HG02981 (cell line): Measurements from ENCODE around the gene RPL10.

Source experiments
- ATAC-seq: cut with Tn5 transposase; IDR thresholded peaks from one replicate; pipeline ENCODE4 v1.9.1; 2021; ENCODE audit warnings: mild to moderate bottlenecking, moderate library complexity; ENCODE audit not compliant: unreplicated experiment

The RPL10 gene

DNA sequence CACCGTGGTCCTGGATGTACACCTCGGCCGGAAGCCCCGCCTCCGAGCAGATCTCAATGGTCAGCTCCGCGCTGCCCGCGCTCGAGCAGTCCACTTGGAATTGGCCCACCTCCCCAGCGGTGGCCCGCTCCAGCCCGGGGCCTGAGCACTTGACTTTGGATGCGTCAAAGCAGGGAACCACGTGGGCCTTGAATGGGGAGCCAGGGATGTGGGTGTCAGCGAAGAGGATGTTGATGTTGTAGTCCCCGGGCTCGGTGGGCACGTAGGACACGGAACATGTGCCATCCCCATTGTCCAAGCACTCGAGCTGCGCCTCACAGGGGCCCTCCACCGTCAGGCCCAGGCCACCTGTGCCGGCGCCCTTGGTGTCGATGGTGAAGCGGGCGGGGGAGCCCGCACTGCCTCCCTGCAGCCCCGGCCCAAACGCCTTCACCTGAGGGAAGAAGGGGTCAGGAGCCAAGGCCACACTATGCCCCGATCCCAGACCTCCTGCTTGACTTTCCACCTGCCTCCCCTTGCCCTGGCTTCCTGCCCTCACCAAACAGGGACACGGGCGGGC lies 37.9 kb upstream of the RPL10 start:
- no peak for ATAC-seq

DNA sequence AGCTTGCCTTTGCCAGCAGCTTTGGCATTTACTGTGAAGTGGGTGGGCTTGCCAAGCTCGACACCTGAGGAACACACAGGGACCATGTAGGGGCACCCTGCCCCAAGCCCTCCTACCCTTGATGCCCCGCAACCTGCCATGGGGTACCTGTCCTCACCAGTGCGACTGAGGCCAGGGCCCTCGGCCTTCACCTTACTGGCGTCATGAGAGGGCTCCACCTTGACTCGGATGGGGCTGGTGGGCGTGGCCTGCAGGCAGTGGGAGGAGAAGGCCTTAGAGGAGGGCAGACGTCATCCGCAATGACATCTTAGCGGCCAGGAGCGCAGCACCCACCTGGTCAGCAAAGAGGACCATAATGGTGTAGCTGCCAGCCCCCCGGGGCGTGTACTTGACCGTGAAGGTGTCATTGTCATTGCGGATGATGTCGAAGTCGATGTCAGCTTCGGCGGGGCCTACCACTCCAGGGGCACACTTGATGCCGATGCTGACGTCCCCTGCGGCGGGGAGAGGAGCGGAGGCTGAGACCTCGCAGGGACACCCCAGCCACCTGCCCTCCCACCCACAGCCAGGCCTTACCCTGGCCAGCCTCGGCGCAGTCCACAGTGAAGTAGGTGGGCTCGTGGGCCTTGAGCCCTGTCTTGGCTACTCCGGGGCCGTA lies 36.0 kb upstream of the RPL10 start:
- no peak for ATAC-seq

DNA sequence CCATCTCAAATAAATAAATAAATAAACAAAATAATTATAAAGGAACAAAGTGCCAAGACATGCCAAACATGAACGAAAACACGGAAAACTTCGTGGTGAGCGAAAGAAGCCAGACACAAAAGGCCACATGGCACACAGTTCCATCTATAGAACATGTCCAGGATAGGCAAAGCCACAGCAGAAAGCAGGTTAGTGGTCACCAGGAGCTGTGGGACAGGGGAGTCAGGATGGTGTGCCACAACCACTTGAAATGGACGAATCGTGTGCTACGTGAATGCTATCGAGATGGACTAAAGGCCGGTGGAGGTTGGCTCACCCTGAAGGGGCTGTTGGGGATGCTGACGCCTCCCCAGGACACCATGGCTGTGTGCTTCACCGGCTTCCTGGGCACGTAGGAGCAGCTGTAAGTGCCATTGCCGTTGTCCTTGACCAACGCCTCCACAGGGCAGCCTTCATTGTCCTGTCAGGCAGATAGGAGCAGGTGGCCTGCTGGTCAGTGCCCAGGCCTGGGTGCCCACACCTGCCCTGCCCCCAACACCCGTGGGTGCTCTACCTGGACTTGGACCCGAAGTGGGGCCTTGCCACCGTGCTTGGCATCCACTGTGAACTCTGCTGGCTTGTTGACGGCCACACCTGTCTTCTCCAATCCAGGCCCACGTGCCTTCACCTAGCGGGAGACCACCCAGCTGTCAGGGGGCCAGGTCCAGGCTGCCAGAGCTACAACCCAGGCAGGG lies 34.3 kb upstream of the RPL10 start:
- ATAC-seq, result no peak

DNA sequence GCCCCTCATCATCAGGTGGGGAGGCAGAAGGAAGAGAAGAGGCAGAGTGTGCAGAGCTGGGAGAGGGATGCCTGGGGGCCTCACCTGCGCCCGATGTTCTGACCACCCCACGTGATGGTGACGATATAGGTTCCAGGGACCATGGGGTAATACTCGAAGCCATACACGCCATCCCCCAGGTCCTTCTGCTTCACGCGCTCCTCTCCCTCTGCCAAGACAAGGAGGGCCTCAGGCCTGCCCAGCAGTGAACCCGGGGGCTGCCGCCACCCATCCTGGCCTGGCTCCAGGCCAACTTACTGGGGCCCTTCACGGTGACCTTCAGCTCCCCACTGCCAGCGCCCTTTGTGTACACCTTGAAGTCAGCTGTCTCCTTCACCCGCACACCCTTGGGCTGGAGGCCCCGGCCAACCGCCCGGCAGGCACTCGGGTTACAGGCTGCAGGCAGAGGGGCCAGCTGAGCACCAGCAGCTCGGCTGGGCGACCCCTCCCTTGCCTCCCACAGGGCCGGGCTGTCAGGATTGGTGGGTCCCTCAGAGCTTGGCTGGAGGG lies 33.1 kb upstream of the RPL10 start:
- ATAC-seq, result no peak

DNA sequence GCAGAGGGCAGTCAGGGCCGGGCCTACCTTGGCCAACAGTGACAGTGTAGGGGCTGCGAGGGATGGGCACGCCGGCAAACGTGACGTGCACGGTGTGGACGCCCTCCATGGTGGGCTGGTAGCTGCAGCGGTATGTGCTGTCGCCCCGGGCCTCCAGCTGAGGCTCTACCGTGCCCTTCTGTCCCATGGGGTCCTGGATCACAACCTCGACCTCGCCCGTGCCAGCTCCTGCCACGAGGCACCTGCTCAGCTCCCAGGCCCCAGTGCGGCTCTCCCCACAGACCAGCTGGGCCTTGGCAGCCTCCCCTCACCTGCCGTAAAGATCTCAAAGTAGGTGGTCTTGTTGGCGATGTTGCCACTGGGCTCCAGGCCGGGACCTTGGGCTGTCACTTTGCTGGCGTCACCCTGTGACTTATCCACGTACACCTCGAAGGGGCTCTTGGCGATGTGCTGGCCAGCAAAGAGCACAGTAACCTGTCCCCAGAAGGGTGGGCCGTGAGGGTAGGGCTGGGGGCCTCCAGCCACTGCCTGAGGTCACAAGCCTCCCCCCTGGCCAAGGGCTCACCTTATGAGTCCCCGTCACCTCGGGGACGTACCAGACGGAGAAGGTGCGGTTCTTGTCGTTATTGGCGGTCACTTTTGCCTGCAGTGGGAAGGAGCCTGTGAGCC lies 32.0 kb upstream of the RPL10 start:
- ATAC-seq, result no peak

DNA sequence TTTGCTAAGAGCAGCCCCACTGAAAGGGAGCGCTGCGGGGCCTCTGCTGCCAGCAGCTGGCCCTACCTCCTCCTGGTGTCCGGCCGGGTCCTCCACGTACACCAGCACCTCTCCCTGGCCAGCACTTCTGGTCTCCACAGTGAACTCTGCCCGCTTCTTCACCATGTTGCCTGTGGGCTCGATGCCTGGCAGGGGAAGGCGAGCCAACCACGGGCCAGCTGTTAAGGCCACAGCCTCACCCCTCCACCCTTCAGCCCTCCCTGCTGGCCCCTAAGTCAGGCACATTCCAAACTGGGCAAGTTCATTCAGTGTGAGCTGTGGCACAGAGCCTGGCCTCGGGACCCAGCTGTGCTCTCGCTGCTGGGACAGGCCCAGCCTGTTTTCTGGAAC lies 31.5 kb upstream of the RPL10 start:
- no peak for ATAC-seq

DNA sequence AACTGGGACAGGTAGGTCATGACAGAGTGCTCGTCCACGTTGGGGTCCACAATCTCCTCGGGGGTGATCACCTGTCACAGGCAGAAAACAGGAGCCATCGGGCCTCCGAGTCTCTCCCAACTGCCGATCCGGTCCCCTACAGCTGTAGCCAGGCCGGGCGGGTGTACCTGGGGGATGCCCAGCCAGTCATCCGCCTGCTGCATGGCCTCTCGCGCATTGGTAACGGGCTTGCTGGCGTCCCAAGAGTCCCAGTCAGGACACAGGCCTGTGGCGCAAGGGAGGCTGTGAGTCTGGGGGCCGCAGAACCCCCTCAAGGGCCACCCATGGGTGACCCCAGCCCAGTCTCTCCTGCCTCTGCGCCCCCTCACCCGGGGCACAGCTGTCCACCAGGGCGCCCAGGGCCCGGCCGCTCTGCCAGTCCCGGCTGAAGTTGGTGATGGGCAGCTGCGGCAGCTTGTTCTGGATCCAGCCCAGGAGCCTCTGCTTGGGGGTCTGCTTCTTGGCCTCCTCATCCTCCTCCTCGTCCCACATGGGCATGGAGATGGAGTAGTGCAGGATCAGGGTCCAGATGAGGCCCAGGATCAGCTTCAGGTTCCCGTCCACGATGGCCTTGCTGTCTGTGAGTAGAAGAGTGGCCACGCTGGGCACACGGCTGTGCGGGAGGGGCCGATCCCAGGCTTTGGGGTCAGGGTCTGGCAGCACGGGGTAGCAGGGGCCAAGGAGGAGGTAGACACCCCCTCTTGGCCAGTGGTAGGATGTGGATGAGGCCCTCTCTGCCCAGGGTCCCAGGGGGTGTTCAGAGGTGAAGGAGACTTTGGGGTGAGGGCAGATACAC lies 30.5 kb upstream of the RPL10 start:
- ATAC-seq, result no peak

DNA sequence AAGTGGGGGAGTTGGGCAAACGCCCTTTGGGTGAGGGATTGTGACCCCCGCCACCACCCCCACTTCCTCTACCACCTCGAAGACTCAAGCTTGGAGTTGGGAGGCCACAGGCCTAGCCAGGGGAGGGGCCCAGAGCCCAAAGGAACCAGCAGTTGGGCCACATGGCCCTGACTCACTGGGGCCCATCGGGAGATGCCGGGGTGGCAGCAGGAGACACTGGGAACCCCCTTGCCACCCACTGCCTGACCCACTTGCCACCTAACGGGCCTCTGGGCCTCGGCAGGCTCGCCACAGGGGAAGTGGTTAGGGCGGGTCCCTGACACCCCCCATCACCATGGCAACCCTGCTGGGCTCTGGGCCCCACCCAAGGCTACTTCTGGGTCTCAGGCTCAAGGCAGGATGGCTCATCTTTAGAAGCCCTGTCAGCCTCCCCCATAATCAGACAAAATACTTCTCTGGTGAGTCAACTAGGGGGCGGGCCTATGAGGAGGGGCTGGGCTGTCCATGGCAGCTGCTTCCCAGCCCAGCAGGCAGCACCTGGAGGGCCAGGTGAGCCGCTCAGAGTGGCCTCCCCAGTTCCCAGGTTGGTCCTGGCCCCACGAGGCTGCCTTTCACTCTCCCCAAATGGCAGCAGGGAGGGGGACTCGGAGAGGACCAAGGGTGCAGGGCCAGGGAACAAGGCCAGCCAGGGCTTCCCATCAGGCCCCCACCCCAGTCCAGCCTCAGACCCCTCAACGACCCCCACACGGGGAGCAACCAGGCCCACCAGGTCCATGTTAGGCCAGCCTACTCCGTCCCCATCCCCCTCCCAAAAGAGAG lies 29.3 kb upstream of the RPL10 start:
- ATAC-seq, result no peak

DNA sequence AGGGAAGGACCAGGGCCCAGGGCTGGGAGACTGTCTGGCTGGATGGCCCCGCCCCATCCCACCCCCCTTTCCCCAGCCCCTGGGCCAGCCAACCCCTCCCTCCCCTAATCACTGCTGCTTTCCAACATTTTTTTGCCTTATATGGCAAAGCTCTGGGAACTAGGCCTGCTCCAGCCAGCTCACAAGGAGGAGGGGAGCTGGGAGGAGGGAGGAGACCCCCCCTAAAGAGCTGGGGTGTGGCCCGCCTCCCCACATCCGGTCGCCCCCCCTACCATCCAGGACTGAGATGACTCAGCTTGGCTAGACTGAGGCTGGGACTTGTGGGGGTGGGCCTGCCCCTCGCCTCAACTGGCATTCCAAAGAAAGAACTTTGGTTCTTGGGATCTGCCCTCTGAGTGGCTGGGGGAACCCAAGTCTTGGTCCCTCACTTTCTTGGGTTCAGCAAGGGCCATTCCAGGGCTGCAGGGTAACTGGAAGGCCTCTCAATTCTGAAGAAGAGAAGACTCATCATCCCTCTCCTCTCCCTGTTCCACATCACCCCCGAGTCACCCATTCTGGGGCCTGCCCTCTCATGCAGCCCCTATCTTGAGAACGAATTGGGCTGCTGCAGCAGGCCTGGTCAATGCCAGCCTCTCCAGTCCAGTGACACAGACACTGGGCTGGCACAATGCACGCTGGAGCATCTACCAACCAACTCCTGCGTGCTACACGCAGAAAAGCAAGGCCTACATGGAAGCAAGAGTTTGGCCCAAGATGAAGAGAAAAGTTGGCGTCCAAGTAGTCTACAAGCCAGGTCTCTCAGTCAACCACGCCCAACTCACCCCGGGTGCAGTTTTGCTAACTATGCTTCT lies 28.5 kb upstream of the RPL10 start:
- no peak for ATAC-seq

DNA sequence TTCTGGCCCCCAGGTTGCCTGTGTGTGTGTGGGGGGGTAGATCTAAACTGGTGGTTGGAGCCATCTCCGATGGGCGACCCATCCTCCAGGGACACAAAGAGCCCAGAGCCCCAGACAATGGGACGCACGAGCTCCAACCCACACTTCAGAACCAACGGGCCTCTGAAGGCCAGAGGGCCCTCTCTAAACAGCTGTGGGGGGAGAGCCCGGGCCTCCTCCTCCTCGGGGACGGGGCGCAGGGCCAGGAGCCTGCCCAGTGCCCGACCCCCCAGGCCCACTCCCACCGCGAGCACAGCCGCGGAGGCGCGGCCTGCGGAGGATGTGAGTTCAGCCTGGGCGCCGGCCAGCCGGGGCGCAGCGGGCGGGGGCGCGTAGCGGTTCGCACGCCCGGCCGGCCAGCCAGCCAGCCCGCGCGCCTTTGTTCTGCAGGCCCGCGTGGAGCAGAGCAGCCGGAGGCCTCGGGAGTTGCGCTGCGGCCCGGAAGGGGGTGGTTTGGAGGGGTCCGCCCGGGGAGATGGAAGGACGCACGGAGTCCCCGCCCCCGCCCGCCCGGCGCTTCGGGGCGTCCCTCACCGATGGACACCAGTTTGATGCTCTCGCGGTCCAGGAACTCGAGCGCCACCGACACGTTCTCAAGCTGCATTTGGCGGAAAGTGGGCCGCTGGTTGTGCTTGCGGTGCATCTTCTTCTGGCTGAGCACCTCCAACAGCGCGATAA lies 27.7 kb upstream of the RPL10 start:
- no peak for ATAC-seq

DNA sequence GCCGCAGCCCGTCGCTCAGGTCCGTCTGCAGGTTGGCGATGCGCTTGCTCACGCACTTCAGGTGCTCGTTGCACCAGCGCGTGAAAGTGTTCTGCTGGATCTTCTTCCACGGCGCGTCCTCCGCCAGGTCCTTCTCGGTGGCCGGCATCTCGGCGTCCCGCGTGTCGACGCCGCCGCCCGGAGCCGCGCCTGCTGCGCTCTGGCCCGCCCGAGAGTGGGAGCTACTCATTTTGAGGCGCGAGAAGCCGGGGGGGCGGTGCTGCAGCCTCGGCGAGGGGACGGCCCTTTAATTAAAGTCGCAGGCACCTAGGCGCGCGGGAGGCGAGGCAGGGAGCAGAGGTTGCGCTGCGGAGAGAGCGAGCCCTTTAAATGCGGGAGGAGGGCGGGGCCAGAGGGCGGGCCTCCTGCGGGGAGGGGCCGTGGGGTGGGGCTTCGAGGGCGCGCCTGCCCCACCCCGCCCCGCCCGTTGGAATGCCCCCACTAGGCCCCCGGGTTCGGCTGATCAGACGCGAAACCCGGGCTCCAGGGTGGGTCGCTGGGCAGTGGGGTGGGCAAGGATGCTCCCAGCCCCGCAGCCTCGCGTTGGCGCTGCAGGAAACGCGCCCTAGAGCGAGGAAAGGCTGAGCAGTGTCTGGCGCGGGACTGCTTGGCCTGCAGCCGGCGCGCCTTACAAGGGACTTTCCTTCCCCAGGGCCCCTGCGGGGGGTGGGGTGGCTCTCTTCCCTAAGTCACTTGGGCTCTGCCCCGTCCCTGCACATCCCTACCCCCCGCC lies 27.0 kb upstream of the RPL10 start:
- peak; percentile 55 for ATAC-seq

DNA sequence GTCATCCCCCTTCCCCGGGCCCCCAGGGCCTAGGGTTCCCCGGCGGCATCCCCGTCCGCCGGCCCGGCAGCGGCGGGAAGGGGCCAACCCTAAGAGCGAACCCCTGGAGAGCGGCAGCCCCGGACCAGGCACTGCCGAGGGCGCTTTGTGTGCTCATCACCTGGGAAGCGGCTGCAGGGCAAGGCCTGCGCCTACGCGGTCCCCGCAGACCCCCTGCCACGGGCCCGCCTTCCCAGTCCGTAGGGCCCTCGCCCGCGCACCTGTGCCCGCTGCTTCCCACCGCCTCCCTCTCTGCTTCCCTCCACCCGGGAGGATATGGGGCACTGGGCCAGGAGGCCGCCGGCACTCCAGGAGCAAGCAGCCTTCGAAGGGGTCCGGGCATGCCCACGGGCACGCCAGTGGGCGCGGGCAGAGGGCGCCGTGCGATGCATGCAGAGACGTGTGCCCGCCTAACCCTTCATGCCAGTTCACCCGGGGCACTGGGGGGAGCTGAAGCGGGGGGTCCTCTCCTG lies 26.3 kb upstream of the RPL10 start:
- peak; percentile 2 for ATAC-seq

DNA sequence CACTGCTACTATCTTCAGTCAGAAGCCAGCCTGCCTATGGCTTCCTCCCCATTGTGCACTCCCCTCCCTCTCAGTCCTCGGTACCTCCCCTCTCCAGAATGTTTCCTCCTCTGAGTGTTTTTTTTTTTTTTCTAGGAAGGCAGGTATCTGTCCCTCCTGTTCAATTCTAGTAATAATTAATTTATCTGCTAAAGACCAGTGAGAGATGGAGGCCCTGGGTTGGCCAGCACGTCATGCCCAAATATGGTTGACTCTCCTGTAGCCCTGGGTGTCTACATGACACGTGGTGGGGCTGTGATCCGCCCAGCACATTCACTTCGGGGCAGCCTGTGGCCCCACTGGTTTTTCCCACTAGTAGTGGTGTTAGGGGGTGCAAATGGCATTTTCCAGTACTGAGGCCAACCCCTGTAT lies 25.6 kb upstream of the RPL10 start:
- peak; percentile 29 for ATAC-seq

DNA sequence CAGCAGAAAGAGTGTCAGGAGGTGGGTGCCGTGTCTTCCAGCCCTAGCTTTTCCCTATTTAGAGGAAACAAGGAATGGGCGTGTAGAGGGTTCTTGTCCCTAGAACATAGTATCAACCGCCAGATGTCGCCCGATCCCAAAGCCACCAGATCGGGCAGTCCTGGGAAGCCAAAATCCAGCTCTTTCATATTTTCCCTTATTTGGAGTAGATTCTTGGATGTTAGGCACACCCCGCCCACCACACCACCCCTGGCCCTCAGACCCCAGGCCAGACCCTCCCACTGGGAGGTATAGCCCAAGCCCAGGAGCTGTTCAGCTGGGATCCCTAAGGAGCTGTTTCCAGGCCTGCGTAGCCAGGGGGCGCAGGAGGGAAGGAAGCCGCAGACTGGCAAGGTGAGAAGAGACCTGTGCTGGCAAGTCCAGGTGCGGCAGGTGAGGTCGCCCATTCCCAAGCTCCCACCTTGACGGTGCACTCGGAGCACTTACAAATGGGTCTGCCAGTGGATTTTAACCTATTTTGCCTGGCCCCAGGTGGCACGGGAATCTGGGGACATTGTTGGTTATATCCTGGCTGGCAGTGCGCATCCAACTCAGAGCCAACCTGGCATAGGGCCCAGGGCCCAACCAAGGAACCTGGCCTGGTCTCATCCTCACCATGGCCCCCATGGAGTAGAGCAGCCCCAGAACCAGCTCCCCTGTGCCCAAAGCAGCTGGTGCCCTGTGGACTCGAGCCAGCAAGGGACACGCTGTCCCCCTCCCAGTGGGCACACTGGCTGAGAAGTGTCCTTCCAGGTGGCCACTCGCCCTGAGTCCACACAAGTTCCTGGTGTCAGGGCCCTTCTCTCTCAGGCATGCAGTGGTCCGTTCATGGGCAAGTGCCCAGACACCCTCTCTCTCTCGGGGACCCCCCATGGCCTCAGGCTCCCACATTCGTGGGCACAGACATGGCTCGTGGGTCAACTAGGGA lies 24.6 kb upstream of the RPL10 start:
- ATAC-seq, result no peak

DNA sequence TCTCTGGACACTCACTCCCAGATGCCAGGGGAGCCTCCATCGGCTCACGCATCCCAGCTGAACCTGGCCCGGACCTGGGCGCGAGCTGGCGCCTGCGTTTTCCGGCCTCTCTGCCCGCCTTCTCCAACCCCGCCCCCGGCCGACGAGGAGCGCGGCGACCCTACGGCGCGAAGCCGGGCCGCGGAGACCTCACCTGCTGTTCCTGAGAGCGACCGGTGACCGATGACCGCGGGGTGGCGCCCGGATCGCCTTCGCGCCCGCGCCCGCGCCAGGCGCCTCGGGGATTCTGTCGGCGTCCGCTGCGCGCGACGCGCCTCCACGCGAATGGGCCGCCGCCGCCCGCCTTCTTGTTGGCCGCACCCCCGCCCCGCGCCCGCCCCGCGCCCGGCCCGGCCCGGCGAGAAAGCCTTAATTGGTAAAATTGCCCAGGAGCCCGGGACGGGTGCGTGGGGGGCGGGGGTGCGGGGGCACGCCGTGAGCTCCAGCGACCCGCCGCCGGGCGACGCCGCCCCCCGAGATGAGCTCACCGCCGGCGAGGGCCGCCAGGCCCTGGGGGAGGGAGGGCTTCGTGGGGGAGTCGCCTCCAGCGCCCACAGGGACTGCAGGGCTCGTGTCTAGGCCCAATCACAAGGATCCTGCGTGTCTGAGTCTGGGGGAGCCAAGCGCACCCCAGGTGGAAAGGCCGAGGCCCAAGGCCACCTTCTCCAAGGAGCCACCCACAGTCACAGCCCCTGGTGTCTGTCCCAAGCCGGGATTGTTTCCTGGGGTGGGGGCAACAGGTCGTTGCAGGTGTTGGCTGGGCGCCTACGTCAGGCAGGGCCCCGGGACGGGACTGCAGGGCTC lies 23.6 kb upstream of the RPL10 start, which contains the start of gene FLNA:
Gene FLNA (minus strand): TSS at position 322 of the 843 bp plus-strand sequence. CDS start 3,389 bp downstream, outside the sequence.
- no peak for ATAC-seq
